Sciatic nerve (tissue), 2 donors: Measurements from ENCODE around the gene ZNF710. TPM values are rescaled to one million over a fixed set of nuclear protein-coding genes. Genes with fewer than 3 reads are reported as not detected.
A peak's percentile ranks its signal among the peaks of the same experiment; 100 is the strongest.

Experiments used
- ATAC-seq: fragments of 200-7000 bp; cut with Tn5 transposase; one replicate; pipeline ENCODE4 v1.9.1; 2020; ENCODE audit warnings: mild to moderate bottlenecking, moderate library complexity
- DNase-seq: peaks from one replicate; pipeline ENCODE4 v3.0.0-alpha.2; 2020; ENCODE audit warnings: low spot score
- intact Hi-C: fragments of 100-400 bp; cut with DNase I; formaldehyde crosslinking; loops from one replicate; pipeline ENCODE4 v1.14.2; 2022
- total RNA-seq: library from RNA; stranded (reverse); fragmentation: NEBNext Ultra II Directional; extraction: Animal tissue kit (Norgen Biotek cat#: 25700); gene quantifications from one replicate; pipeline ENCODE4 v1.2.1, GENCODE V29; 2021
- donor health status: DM: no; HTN: no; CAD: no.
- donor health status: DM: no; HTN: no; CAD: no.

The ZNF710 gene
- total RNA-seq, 1 donor from 2014 or later: 20.2 TPM

GRCh38 chr15:90049666-90050604, 48.8 kb downstream of the ZNF710 start:
- no peak for DNase-seq
- intact Hi-C loops: no loop called here
- ATAC-seq: no peak

DNA sequence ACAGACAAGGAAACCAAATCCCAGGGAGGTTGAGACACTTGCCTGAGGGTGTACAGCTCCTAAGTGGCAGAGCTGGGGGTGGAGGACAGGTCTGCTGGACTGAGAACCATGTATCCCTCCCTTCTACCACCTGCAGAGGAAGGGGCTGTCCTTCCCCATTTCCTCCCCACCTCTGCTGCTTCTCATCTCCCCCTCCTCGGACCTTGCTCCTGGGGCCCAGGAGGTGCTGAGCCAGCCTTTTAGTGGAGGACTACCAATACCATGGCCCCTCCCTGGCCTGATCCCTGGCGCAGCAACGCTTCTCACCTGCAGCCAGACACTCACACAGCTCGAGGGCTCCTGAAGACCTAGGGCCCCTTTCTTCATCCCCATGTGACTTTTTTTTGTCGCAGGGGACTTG, 50.8 kb downstream of the ZNF710 start:
- no peak for ATAC-seq
- no peak for DNase-seq
- intact Hi-C loops: no loop called here

GRCh38 chr15:90053685-90054466, 52.8 kb downstream of the ZNF710 start:
- no peak for DNase-seq
- intact Hi-C loops: no loop called here
- no peak for ATAC-seq

DNA sequence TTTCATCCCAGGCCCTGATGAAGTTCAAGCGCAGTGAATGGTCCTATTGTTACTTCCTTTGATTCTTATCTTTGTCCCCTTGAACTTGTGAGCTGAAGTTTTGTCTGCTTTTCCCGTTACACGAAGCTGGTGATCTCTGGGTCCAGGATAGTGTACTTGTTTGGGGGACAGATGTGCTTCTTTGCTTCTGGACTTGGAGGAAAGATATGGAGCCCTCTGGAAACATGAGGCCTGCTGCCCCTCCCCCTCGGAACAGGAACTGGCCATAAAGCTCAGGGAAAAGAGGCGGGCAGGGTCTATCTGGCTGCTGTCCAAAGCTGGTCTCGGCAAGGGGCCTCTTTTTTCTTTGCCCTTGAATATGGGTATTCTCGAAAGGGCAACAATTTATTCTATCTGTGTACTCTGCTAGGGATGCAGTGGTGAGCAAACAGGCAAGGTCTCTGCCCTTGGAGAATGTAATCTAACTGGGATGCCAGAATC, 53.5 kb downstream of the ZNF710 start:
- intact Hi-C loops: no loop called here
- DNase-seq (no peak), ATAC-seq (no peak)

DNA sequence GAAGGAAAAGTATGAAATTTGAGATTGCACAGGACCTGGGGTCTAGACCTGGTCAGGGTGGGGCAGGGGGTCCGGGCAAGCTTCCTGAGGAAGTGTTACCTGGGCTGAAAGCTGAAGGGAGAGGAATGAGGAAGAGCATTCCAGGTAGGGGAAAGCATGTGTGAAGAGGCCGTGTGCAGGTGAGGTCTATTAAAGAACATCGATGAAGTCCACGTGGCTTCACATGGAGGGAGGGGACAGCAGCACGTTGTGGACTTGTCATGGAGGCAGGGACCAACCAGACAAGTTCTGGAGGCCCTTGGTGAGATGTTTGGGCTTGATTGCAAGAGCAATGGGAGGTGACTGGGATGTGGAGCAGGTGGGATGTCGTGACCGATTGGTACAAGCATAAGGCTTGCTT, 54.1 kb downstream of the ZNF710 start:
- intact Hi-C loops: no loop called here
- DNase-seq (no peak), ATAC-seq (no peak)

DNA sequence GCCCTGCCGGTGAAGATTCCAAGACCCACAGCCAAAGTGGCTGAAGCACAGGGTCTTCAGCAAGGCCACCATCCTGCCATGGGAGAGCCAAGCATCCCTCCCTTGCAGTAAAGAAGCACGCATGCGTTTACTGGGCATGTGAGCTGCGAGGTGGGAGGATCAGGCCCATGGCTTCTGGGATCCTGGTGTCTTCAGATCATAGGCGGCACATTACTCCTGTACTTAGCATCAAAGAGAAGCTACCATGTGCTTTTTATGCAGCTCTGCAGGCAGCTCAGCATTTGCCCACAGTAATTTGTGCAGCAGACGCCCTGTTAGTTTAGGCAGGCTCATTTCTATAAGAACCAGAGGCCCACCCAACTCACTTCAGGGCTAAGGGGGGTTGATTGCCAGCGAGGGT, 55.4 kb downstream of the ZNF710 start:
- DNase-seq (no peak), ATAC-seq (no peak)
- intact Hi-C loops: no loop called here

DNA sequence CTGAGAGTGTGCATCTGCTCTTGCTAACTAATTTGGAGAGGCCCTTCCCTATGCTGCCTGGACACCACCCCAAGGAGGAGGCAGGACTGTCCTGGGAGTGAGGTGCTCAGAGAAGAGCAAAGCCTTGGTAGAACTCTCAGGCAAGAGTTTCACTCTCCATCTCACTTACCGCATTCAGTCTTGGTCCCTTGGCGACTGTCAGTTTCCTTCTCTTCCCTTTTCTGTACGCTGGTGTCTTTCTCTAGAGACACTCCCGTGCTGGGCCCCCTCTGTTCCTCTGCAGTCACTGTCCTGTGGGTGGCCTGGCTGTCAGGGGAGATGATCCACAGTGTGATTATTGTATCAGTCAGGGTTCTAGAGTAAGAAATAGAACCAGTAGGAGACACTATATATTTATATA, 57.2 kb downstream of the ZNF710 start:
- ATAC-seq (no peak), DNase-seq (no peak)

DNA sequence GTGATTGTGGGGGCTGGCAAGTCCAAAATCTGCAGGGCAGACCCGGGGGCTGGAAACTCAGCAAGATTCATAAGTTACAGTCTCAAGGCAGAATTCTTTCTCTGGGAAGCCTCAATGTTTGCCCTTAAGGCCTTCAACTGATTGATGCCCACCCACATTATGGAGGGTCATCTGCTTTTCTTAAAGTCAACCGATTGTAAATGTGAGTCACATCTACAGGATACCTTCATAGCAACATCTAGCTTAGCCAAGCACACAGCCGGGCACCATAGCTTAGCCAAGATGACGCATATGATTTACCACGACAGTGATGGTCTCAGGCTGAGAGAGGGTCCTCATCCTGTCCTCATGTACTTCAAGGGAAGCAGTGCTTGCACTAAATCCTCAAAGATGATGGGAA, 57.7 kb downstream of the ZNF710 start:
- no peak for ATAC-seq
- no peak for DNase-seq
- intact Hi-C loops: no loop called here

More for the DNA sequence above, 57.2 kb downstream of the ZNF710 start:
- intact Hi-C loops: no loop called here

- intact Hi-C loops: no loop called here
- ATAC-seq: peak; percentile 76
- DNase-seq: peak; percentile 81
Observed at GRCh38 chr15:90059208-90059985, 58.3 kb downstream of the ZNF710 start.

DNA sequence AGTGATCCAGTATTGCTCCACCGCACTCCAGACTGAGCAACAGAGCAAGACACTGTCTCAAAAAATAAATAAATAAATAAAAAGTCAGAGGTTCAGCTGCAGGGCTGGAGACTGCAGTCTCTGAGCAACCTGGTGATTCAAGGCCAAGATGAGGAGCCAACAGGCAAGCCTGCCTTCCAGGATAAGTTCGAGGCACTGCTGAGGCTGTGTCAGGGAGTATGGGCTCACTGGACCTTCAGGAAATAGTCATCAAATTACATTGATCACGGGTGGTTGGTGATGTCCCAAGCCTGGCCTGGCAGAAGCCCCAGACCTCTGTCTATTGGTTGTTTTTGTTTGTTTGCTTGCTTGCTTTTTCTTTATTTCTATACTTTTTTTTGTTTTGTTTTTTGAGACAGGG, 59.7 kb downstream of the ZNF710 start:
- intact Hi-C loops: no loop called here
- no peak for DNase-seq
- ATAC-seq: no peak

DNA sequence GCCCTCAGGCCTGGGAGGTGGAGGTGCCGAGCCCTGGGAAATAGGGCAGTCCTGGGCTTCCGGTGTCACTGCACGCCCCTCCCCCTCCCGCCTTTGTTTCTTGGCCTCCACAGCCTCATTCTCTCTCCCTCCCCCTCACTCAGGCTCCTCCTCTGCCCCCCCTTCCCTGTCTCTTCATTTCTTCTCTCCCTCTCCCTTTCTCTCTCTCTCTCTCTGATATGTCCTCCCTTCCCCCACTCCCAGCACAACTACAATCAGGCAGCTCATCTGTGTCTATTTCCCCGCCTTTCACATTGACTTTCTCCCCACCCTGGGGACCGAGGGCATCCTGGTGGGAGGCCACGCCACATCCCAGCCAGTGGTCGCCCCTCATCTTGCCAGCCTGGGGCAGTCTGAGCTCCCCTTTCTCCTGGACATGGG, 60.9 kb downstream of the ZNF710 start:
- DNase-seq: no peak
- intact Hi-C loops: no loop called here
- peak; percentile 25 for ATAC-seq

GRCh38 chr15:90062462-90062932, 61.4 kb downstream of the ZNF710 start:
- intact Hi-C loops: no loop called here
- DNase-seq (no peak), ATAC-seq (no peak)

GRCh38 chr15:90062973-90063769, 62.0 kb downstream of the ZNF710 start:
- intact Hi-C loops: no loop called here
- DNase-seq: no peak
- peak; percentile 7 for ATAC-seq

DNA sequence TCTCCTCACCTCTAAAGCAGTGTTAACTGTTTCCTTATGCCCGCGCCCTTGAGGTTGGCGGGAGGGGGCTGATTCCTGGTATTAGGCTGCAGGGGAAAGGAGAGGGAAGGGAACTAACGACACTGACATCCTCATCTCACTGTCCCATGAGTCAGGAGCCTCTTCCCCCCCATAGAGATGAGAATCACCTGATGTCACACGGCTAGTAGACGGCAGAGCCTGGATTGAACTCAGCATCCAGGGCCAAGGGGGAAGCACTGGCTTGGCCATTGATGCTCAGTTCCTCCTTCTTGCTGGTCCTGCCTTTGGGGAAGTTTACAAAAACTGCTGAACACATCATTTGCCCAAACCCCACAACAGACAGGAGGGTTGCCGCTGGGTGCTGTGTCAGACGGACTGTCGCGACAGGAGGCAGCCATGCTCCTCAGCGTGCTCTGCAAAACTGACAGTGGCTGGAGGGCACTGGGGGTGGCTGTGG, 62.7 kb downstream of the ZNF710 start:
- DNase-seq (no peak), ATAC-seq (peak; percentile 62)
- intact Hi-C loops: no loop called here

DNA sequence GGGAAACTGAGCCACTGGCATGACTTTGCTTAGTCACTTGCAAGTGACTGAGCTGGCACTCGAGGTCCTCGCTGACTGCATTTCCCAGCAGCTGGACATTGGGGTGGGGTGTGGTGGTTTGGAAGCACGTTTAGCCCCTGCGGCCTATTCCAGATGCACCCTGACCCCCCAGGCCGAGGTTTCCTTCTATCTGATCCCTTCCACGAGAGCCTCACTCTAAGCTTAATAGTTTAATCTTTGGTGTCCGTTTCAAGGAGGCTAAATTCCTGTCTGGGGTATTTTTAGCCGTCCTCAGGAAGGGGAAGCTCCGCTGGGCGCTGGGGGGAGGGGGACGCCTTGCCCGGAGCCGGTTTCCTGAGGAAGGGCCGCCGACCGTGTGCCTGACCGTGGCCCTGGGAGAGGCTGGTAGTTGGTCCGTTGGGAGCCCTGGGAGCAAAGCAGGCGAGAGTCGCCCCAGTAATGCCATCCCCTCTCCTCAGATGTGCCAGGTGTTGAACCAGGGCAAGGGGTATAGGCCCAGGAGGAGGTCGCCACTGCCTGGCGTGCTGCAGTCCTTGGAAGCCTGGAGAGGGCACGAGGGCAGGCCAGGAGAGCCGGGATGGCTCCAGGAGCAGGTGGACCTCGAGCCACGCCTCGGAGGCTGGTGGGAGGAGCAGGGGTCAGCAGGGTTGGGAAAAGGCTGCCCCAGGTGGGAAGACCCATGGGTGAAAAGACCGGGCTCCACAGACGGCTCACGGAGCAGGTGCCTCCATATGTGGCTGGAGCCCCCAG, 64.0 kb downstream of the ZNF710 start:
- intact Hi-C loops: no loop called here
- DNase-seq: peak; percentile 78
- ATAC-seq: peak; percentile 34

- intact Hi-C loops: no loop called here
- ATAC-seq: no peak
Observed at GRCh38 chr15:90065682-90066049, 64.5 kb downstream of the ZNF710 start.

DNA sequence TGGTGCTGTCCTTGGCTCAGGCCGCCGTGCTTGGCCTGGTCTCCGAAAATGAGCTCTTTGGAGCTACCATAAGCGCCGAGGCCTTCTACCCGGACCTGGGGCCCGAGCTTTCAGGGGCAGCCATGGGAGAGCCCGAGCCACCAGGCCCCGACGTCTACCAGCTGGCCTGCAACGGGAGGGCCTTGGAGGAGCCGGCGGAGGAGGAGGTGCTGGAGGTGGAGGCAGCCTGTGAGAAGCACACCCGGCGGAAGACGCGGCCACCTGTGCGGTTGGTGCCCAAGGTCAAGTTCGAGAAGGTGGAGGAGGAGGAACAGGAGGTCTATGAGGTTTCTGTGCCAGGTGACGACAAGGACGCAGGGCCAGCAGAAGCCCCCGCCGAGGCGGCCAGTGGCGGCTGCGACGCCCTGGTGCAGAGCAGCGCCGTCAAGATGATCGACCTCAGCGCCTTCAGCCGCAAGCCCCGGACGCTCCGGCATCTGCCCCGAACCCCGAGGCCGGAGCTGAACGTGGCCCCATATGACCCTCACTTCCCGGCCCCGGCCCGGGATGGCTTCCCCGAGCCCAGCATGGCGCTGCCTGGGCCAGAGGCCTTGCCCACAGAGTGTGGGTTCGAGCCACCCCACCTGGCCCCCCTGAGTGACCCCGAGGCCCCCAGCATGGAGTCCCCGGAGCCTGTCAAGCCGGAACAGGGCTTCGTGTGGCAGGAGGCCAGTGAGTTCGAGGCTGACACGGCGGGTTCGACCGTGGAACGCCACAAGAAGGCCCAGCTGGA, 66.2 kb downstream of the ZNF710 start:
- no peak for DNase-seq
- ATAC-seq: no peak

More at GRCh38 chr15:90065682-90066049, 64.5 kb downstream of the ZNF710 start:
- no peak for DNase-seq

More for the DNA sequence above, 66.2 kb downstream of the ZNF710 start:
- intact Hi-C loops: no loop called here
